OCI-LY1 (cell line): ENCODE data around the gene ADAD2.

Experiments used
- CTCF ChIP-seq: fragments of 200-600 bp; sonication (generic), shearing (Covaris generic); IDR thresholded peaks from 2 replicates; pipeline ENCODE4 v1.5.1; 2017; ENCODE audit warnings: mild to moderate bottlenecking, antibody characterized with exemption, low read length, moderate library complexity, mixed read lengths
- EZH2 ChIP-seq: fragments of 200-600 bp; sonication (generic), shearing (Covaris generic); IDR thresholded peaks from 2 replicates; pipeline ENCODE4 v1.8.0; 2017; ENCODE audit warnings: borderline replicate concordance, mixed run types, mild to moderate bottlenecking, antibody characterized with exemption, low read length, moderate library complexity, mixed read lengths

- TF ChIP-seq CTCF = no peak
- no peak for TF ChIP-seq EZH2
These were observed 23.9 kb upstream of the ADAD2 start for GRCh38 chr16:84166796-84167695.
